GM21529 (cell line): ENCODE results near the gene PACSIN3.
"Not testable (repeated sequence)": the region's sequence is repeated elsewhere in the genome, so short reads cannot be mapped to it uniquely, and the experiment has no call there.

Experiments
- ATAC-seq: cut with Tn5 transposase; IDR thresholded peaks from one replicate; pipeline ENCODE4 v1.9.1; 2021; ENCODE audit not compliant: unreplicated experiment

The PACSIN3 gene

GRCh38 chr11:47186076-47186699 is at the start of gene PACSIN3:
TSS of gene PACSIN3 (minus strand) at chr11:47186434. CDS start at chr11:47182727, 3,707 bp downstream.
- ATAC-seq, result peak; percentile 55

GRCh38 chr11:47235163-47235562 is 48.9 kb upstream of the PACSIN3 start:
- ATAC-seq, result no peak

GRCh38 chr11:47234669-47235100 is 48.5 kb upstream of the PACSIN3 start:
- no peak for ATAC-seq

- ATAC-seq, result no peak
Measured at GRCh38 chr11:47233989-47234668, 47.9 kb upstream of the PACSIN3 start.

- no peak for ATAC-seq
Measured at GRCh38 chr11:47233051-47233450, 46.8 kb upstream of the PACSIN3 start.

- ATAC-seq, result no peak
Measured at GRCh38 chr11:47229161-47229560, 42.9 kb upstream of the PACSIN3 start.

GRCh38 chr11:47225552-47226400 is 39.5 kb upstream of the PACSIN3 start:
- ATAC-seq, result peak; percentile 85

- no peak for ATAC-seq
Measured at GRCh38 chr11:47222696-47223095, 36.5 kb upstream of the PACSIN3 start.

GRCh38 chr11:47220401-47220821 is 34.2 kb upstream of the PACSIN3 start:
- ATAC-seq, result no peak

GRCh38 chr11:47216121-47216798 is 30.0 kb upstream of the PACSIN3 start:
- ATAC-seq, result peak; percentile 26

GRCh38 chr11:47215366-47215910 is 29.2 kb upstream of the PACSIN3 start:
- ATAC-seq, result no peak

- ATAC-seq, result peak; percentile 59
Measured at GRCh38 chr11:47213950-47214565, 27.8 kb upstream of the PACSIN3 start.

GRCh38 chr11:47212938-47213337 is 26.7 kb upstream of the PACSIN3 start:
- no peak for ATAC-seq

GRCh38 chr11:47208628-47209027 is 22.4 kb upstream of the PACSIN3 start:
- no peak for ATAC-seq

GRCh38 chr11:47208008-47208552 is 21.8 kb upstream of the PACSIN3 start:
- ATAC-seq, result not testable (repeated sequence)

GRCh38 chr11:47207459-47207858 is 21.2 kb upstream of the PACSIN3 start:
- no peak for ATAC-seq

GRCh38 chr11:47206577-47206976 is 20.3 kb upstream of the PACSIN3 start:
- not testable (repeated sequence) for ATAC-seq

- no peak for ATAC-seq
Measured at GRCh38 chr11:47204637-47204989, 18.4 kb upstream of the PACSIN3 start.

GRCh38 chr11:47202576-47202975 is 16.3 kb upstream of the PACSIN3 start:
- no peak for ATAC-seq

GRCh38 chr11:47201015-47201414 is 14.8 kb upstream of the PACSIN3 start:
- ATAC-seq, result no peak
